GM19397 (cell line): Measurements from ENCODE around the gene ACACA.
"Not testable (repeated sequence)": the region's sequence is repeated elsewhere in the genome, so short reads cannot be mapped to it uniquely, and the experiment has no call there.

Source experiments
- ATAC-seq: cut with Tn5 transposase; IDR thresholded peaks from one replicate; pipeline ENCODE4 v1.9.1; 2021; ENCODE audit warnings: mild to moderate bottlenecking, moderate library complexity; ENCODE audit not compliant: unreplicated experiment

Gene ACACA

GRCh38 chr17:37084372-37084771, 322.3 kb downstream of the ACACA start:
- no peak for ATAC-seq

GRCh38 chr17:37083456-37083855, 323.2 kb downstream of the ACACA start:
- no peak for ATAC-seq

GRCh38 chr17:37082985-37083384, 323.7 kb downstream of the ACACA start:
- no peak for ATAC-seq

- ATAC-seq, result no peak
Measured at GRCh38 chr17:37082311-37082860, 324.2 kb downstream of the ACACA start.

GRCh38 chr17:37081287-37081686, 325.3 kb downstream of the ACACA start:
- ATAC-seq, result no peak

- no peak for ATAC-seq
Measured at GRCh38 chr17:37079735-37080134, 326.9 kb downstream of the ACACA start.

GRCh38 chr17:37079065-37079708, 327.4 kb downstream of the ACACA start:
- no peak for ATAC-seq

GRCh38 chr17:37073464-37073863, 333.2 kb downstream of the ACACA start:
- ATAC-seq, result not testable (repeated sequence)

- ATAC-seq, result no peak
Measured at GRCh38 chr17:37069087-37069486, 337.5 kb downstream of the ACACA start.

- ATAC-seq, result no peak
Measured at GRCh38 chr17:37068266-37068665, 338.4 kb downstream of the ACACA start.

GRCh38 chr17:37067555-37068111, 339.0 kb downstream of the ACACA start:
- no peak for ATAC-seq

GRCh38 chr17:37066322-37067255, 340.0 kb downstream of the ACACA start:
- ATAC-seq, result no peak

- no peak for ATAC-seq
Measured at GRCh38 chr17:37065486-37066321, 340.9 kb downstream of the ACACA start.

GRCh38 chr17:37064956-37065355, 341.7 kb downstream of the ACACA start:
- no peak for ATAC-seq

- ATAC-seq, result no peak
Measured at GRCh38 chr17:37064206-37064605, 342.4 kb downstream of the ACACA start.

GRCh38 chr17:37062021-37062420, 344.6 kb downstream of the ACACA start:
- ATAC-seq, result no peak

- no peak for ATAC-seq
Measured at GRCh38 chr17:37060928-37061327, 345.7 kb downstream of the ACACA start.

GRCh38 chr17:37060094-37060493, 346.5 kb downstream of the ACACA start:
- ATAC-seq, result no peak

GRCh38 chr17:37059493-37059892, 347.1 kb downstream of the ACACA start:
- no peak for ATAC-seq

GRCh38 chr17:37056622-37057021, 350.0 kb downstream of the ACACA start:
- no peak for ATAC-seq

GRCh38 chr17:37054894-37055293, 351.7 kb downstream of the ACACA start:
- no peak for ATAC-seq
